Immature natural killer cell (primary cell): ENCODE data around the gene SPTLC2. TPM values are rescaled to one million over a fixed set of nuclear protein-coding genes. Genes with fewer than 3 reads are reported as not detected.
A peak's percentile ranks its signal among the peaks of the same experiment; 100 is the strongest.

Source experiments
- DNase-seq, 3 donors: peaks; one replicate each; pipeline ENCODE4 v3.0.0; 2022; ENCODE audit warnings: mixed read lengths in 1 of 3
- H3K27ac Mint-ChIP-seq, 6 donors: one replicate each; pipeline ENCODE4 v1.8.0; 2020; ENCODE audit warnings: mixed read lengths in 6 of 6, mild to moderate bottlenecking in 5 of 6, inconsistent platforms in 4 of 6, moderate library complexity in 3 of 6
- H3K27me3 Mint-ChIP-seq, 3 donors: one replicate each; pipeline ENCODE4 v1.8.0; 2020 to 2021; ENCODE audit warnings: low read depth in 3 of 3, mild to moderate bottlenecking in 3 of 3, mixed read lengths in 3 of 3, moderate library complexity in 3 of 3, inconsistent platforms in 1 of 3
- H3K36me3 Mint-ChIP-seq, 3 donors: one replicate each; pipeline ENCODE4 v1.8.0; 2020; ENCODE audit warnings: mixed read lengths in 3 of 3, inconsistent platforms in 2 of 3, mild to moderate bottlenecking in 2 of 3
- H3K4me1 Mint-ChIP-seq, 2 donors: one replicate each; pipeline ENCODE4 v1.8.0; 2020; ENCODE audit warnings: inconsistent platforms in 2 of 2, mild to moderate bottlenecking in 2 of 2, mixed read lengths in 2 of 2, moderate library complexity in 1 of 2
- H3K4me3 Mint-ChIP-seq, 5 donors: one replicate each; pipeline ENCODE4 v1.8.0; 2020; ENCODE audit warnings: mild to moderate bottlenecking in 5 of 5, mixed read lengths in 5 of 5, inconsistent platforms in 3 of 5, moderate library complexity in 3 of 5
- H3K9me3 Mint-ChIP-seq, 6 donors: one replicate each; pipeline ENCODE4 v1.8.0; 2020; ENCODE audit warnings: mild to moderate bottlenecking in 6 of 6, mixed read lengths in 6 of 6, inconsistent platforms in 4 of 6, moderate library complexity in 3 of 6
- polyA plus RNA-seq, 3 donors: library from polyadenylated mRNA; unstranded; fragments of 300-500 nt; fragmentation: Illumina TruSeq; gene quantifications; one replicate each; pipeline ENCODE4 v1.2.3, GENCODE V29; 2021

SPTLC2 gene
- polyA plus RNA-seq, 3 donors from 2014 or later, result 25.2 to 35.2 (median 32.3) TPM

GRCh38 chr14:77615361-77616132 is 890 bp downstream of the SPTLC2 start:
- Mint-ChIP-seq H3K36me3 (peaks cover 0 to 3% (median 0%) of the 10 kb centered on the region in 3 donors), H3K4me3 (peak overlapping the region; percentile 87 to 97 (median 90)), H3K4me1 (peaks cover 49 to 54% of the 10 kb centered on the region in 2 donors), H3K27ac (peak overlapping the region; percentile 78 to 96 (median 86)), H3K27me3 (peaks cover 2 to 6% (median 4%) of the 10 kb centered on the region in 3 donors), H3K9me3 (no peaks in the 10 kb centered on the region)
- DNase-seq, result no peak

- DNase-seq, result no peak
- peaks cover 0 to 5% (median 4%) of the 10 kb centered on the region in 3 donors for H3K27me3 Mint-ChIP-seq
- H3K4me1 Mint-ChIP-seq, result peaks cover 65 to 70% of the 10 kb centered on the region in 2 donors
- peaks cover 0 to 3% (median 0%) of the 10 kb centered on the region in 3 donors for H3K36me3 Mint-ChIP-seq
- H3K9me3 Mint-ChIP-seq, result no peaks in the 10 kb centered on the region
- peak overlapping the region in 4 of 6 donors; percentile 6 to 59 (median 48) for H3K27ac Mint-ChIP-seq
- peak overlapping the region in 2 of 5 donors; percentile 8 to 74 for H3K4me3 Mint-ChIP-seq
Observed at GRCh38 chr14:77613201-77613600, 3.2 kb downstream of the SPTLC2 start.

GRCh38 chr14:77612011-77612620 is 4.3 kb downstream of the SPTLC2 start:
- Mint-ChIP-seq H3K4me1 (peaks cover 74 to 76% of the 10 kb centered on the region in 2 donors), H3K36me3 (peaks cover 0 to 3% (median 0%) of the 10 kb centered on the region in 3 donors), H3K9me3 (no peaks in the 10 kb centered on the region), H3K27me3 (peaks cover 0 to 4% (median 4%) of the 10 kb centered on the region in 3 donors), H3K27ac (peak overlapping the region in 4 of 6 donors; percentile 15 to 68 (median 38)), H3K4me3 (peak overlapping the region in 1 of 5 donors; percentile 18)
- no peak for DNase-seq

- peaks cover 0 to 3% (median 0%) of the 10 kb centered on the region in 3 donors for H3K36me3 Mint-ChIP-seq
- DNase-seq, result peak in 1 of 3 donors; percentile 29
- peaks cover 82% of the 10 kb centered on the region in 2 donors for H3K4me1 Mint-ChIP-seq
- H3K9me3 Mint-ChIP-seq, result no peaks in the 10 kb centered on the region
- no peaks in the 10 kb centered on the region for H3K27me3 Mint-ChIP-seq
- peak overlapping the region in 1 of 6 donors; percentile 59 for H3K27ac Mint-ChIP-seq
- peak overlapping the region in 2 of 5 donors; percentile 18 to 48 for H3K4me3 Mint-ChIP-seq
Observed at GRCh38 chr14:77610553-77610952, 5.9 kb downstream of the SPTLC2 start.

- Mint-ChIP-seq H3K27ac (peak overlapping the region in 1 of 6 donors; percentile 21), H3K4me1 (peaks cover 82% of the 10 kb centered on the region in 2 donors), H3K36me3 (peaks cover 0 to 2% (median 0%) of the 10 kb centered on the region in 3 donors), H3K4me3 (peak overlapping the region in 1 of 5 donors; percentile 17), H3K9me3 (no peaks in the 10 kb centered on the region), H3K27me3 (no peaks in the 10 kb centered on the region)
- no peak for DNase-seq
Observed at GRCh38 chr14:77609922-77610321, 6.5 kb downstream of the SPTLC2 start.

- peaks cover 74 to 79% of the 10 kb centered on the region in 2 donors for H3K4me1 Mint-ChIP-seq
- H3K27ac Mint-ChIP-seq, result peak overlapping the region; percentile 76 to 89 (median 86)
- H3K4me3 Mint-ChIP-seq, result peak overlapping the region; percentile 73 to 84 (median 81)
- H3K27me3 Mint-ChIP-seq, result no peaks in the 10 kb centered on the region
- no peaks in the 10 kb centered on the region for H3K9me3 Mint-ChIP-seq
- peak; percentile 27 to 33 (median 31) for DNase-seq
- H3K36me3 Mint-ChIP-seq, result no peaks in the 10 kb centered on the region
Observed at GRCh38 chr14:77607741-77608302, 8.6 kb downstream of the SPTLC2 start.

- no peak for DNase-seq
- peaks cover 75 to 87% of the 10 kb centered on the region in 2 donors for H3K4me1 Mint-ChIP-seq
- peaks cover 0 to 2% (median 0%) of the 10 kb centered on the region in 3 donors for H3K27me3 Mint-ChIP-seq
- peak overlapping the region; percentile 45 to 82 (median 63) for H3K27ac Mint-ChIP-seq
- peak overlapping the region in 3 of 5 donors; percentile 35 to 46 (median 36) for H3K4me3 Mint-ChIP-seq
- H3K36me3 Mint-ChIP-seq, result no peaks in the 10 kb centered on the region
- H3K9me3 Mint-ChIP-seq, result no peaks in the 10 kb centered on the region
Observed at GRCh38 chr14:77605392-77605972, 11.0 kb downstream of the SPTLC2 start.

GRCh38 chr14:77603654-77604255 is 12.7 kb downstream of the SPTLC2 start:
- peaks cover 0 to 2% (median 0%) of the 10 kb centered on the region in 3 donors for H3K27me3 Mint-ChIP-seq
- H3K9me3 Mint-ChIP-seq, result no peaks in the 10 kb centered on the region
- H3K27ac Mint-ChIP-seq, result peak overlapping the region; percentile 18 to 73 (median 52)
- no peak for DNase-seq
- H3K4me1 Mint-ChIP-seq, result peaks cover 81 to 94% of the 10 kb centered on the region in 2 donors
- H3K4me3 Mint-ChIP-seq, result peak overlapping the region in 1 of 5 donors; percentile 8
- H3K36me3 Mint-ChIP-seq, result no peaks in the 10 kb centered on the region

- DNase-seq, result no peak
Observed at GRCh38 chr14:77603031-77603430, 13.4 kb downstream of the SPTLC2 start.

GRCh38 chr14:77601846-77602619 is 14.4 kb downstream of the SPTLC2 start:
- Mint-ChIP-seq H3K9me3 (no peaks in the 10 kb centered on the region), H3K27ac (peak overlapping the region in 5 of 6 donors; percentile 1 to 76 (median 8))

More at GRCh38 chr14:77603031-77603430, 13.4 kb downstream of the SPTLC2 start:
- Mint-ChIP-seq H3K36me3 (no peaks in the 10 kb centered on the region), H3K27me3 (peaks cover 0 to 2% (median 0%) of the 10 kb centered on the region in 3 donors), H3K27ac (peak overlapping the region in 4 of 6 donors; percentile 18 to 59 (median 25)), H3K9me3 (no peaks in the 10 kb centered on the region), H3K4me1 (peaks cover 82 to 94% of the 10 kb centered on the region in 2 donors), H3K4me3 (no peak overlapping the region)

GRCh38 chr14:77599889-77600288 is 16.5 kb downstream of the SPTLC2 start:
- Mint-ChIP-seq H3K36me3 (peaks cover 5 to 14% (median 12%) of the 10 kb centered on the region in 3 donors), H3K4me1 (peaks cover 58 to 79% of the 10 kb centered on the region in 2 donors), H3K4me3 (peak overlapping the region in 3 of 5 donors; percentile 17 to 37 (median 21)), H3K27ac (peak overlapping the region; percentile 56 to 95 (median 88)), H3K27me3 (peaks cover 0 to 2% (median 0%) of the 10 kb centered on the region in 3 donors), H3K9me3 (no peaks in the 10 kb centered on the region)
- DNase-seq, result no peak

More at GRCh38 chr14:77601846-77602619, 14.4 kb downstream of the SPTLC2 start:
- peaks cover 0 to 2% (median 0%) of the 10 kb centered on the region in 3 donors for H3K27me3 Mint-ChIP-seq
- DNase-seq, result no peak
- peaks cover 73 to 87% of the 10 kb centered on the region in 2 donors for H3K4me1 Mint-ChIP-seq
- H3K4me3 Mint-ChIP-seq, result no peak overlapping the region
- peaks cover 0 to 2% (median under 1%) of the 10 kb centered on the region in 3 donors for H3K36me3 Mint-ChIP-seq

GRCh38 chr14:77598366-77599070 is 17.9 kb downstream of the SPTLC2 start:
- peaks cover 0 to 3% (median 0%) of the 10 kb centered on the region in 3 donors for H3K27me3 Mint-ChIP-seq
- peak; percentile 39 to 49 (median 46) for DNase-seq
- H3K4me1 Mint-ChIP-seq, result peaks cover 63 to 83% of the 10 kb centered on the region in 2 donors
- peak overlapping the region; percentile 42 to 75 (median 74) for H3K4me3 Mint-ChIP-seq
- H3K36me3 Mint-ChIP-seq, result peaks cover 9 to 20% (median 18%) of the 10 kb centered on the region in 3 donors
- H3K9me3 Mint-ChIP-seq, result no peaks in the 10 kb centered on the region
- peak overlapping the region; percentile 88 to 95 (median 93) for H3K27ac Mint-ChIP-seq
